AG09319 (cell line): Measurements from ENCODE around the gene RNF31.

Experiments used
- DNase-seq: peaks from one replicate; pipeline ENCODE4 v3.0.0-alpha.2; 2010; ENCODE audit warnings: low read depth; ENCODE audit errors: extremely low read depth
- TF ChIP-seq, protein P1 (sequence below): IDR thresholded peaks from 2 replicates; pipeline ENCODE4 v1.5.1; 2011; ENCODE audit warnings: low read depth, mild to moderate bottlenecking, inconsistent platforms, low read length, moderate library complexity

RNF31 gene

GRCh38 chr14:24121210-24121609 is 26.1 kb upstream of the RNF31 start:
- TF ChIP-seq, protein P1, sequence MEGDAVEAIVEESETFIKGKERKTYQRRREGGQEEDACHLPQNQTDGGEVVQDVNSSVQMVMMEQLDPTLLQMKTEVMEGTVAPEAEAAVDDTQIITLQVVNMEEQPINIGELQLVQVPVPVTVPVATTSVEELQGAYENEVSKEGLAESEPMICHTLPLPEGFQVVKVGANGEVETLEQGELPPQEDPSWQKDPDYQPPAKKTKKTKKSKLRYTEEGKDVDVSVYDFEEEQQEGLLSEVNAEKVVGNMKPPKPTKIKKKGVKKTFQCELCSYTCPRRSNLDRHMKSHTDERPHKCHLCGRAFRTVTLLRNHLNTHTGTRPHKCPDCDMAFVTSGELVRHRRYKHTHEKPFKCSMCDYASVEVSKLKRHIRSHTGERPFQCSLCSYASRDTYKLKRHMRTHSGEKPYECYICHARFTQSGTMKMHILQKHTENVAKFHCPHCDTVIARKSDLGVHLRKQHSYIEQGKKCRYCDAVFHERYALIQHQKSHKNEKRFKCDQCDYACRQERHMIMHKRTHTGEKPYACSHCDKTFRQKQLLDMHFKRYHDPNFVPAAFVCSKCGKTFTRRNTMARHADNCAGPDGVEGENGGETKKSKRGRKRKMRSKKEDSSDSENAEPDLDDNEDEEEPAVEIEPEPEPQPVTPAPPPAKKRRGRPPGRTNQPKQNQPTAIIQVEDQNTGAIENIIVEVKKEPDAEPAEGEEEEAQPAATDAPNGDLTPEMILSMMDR: no peak

GRCh38 chr14:24122416-24122815 is 24.9 kb upstream of the RNF31 start:
- TF ChIP-seq, protein P1: no peak
- DNase-seq: no peak

More at GRCh38 chr14:24121210-24121609, 26.1 kb upstream of the RNF31 start:
- no peak for DNase-seq

- no peak for DNase-seq
- TF ChIP-seq, protein P1: no peak
Measured at GRCh38 chr14:24122898-24123297, 24.4 kb upstream of the RNF31 start.

- TF ChIP-seq, protein P1: no peak
- no peak for DNase-seq
Measured at GRCh38 chr14:24123424-24124417, 23.6 kb upstream of the RNF31 start.

DNA sequence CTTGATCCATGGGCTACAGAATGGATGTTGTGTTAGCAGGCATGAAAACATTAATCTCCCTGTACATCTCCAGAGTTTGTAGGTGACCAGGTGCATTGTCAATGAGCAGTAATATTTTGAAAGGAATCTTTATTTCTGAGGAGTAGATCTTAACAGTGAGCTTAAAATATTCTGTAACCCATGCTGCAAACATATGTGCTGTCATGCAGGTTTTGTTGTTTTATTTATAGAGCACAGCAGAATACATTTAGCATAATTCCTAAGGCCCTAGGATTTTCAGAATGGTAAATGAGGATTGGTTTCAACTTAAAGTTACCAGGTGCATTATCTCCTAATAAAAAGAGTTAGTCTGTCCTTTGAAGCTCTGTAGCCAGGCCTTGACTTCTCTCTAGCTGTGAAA is 20.4 kb upstream of the RNF31 start:
- DNase-seq: no peak
- TF ChIP-seq, protein P1: no peak

DNA sequence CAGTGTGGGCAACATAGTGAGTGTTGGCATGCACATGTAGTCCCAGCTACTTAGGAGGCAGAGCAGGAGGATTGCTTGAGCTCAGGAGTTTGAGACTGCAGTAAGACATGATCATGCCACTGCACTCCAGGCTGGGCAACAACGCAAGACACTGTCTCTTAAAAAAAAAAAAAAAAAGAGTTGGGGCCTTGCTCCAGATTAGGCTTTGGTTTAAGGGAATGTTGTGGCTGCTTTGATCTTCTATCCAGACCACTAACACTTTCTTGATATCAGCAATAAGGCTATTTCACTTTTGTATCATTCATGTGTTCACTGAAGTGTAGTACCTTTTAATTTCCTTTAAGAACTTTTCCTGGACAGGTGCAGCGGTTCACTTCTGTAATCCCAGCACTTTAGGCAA is 19.6 kb upstream of the RNF31 start:
- TF ChIP-seq, protein P1: no peak
- DNase-seq: no peak

GRCh38 chr14:24129410-24129998 is 17.8 kb upstream of the RNF31 start:
- TF ChIP-seq, protein P1: no peak
- DNase-seq: no peak
